DOHH2 (cell line): ENCODE results near the gene SLC26A6.

Experiments used
- H3F3A ChIP-seq: fragments of 200-600 bp; sonication (generic), shearing (Covaris generic); 2 replicates; pipeline ENCODE4 v1.6.0; 2016; ENCODE audit warnings: antibody characterized with exemption, mild to moderate bottlenecking; ENCODE audit not compliant: control insufficient read depth, insufficient read depth
- H3K27ac ChIP-seq: fragments of 200-600 bp; sonication (generic); 2 replicates; pipeline ENCODE4 v1.5.1; 2014; ENCODE audit warnings: low read depth, mild to moderate bottlenecking, low read length, moderate library complexity
- H3K27me3 ChIP-seq: fragments of 200-600 bp; sonication (generic); 2 replicates; pipeline ENCODE4 v1.6.1; 2014; ENCODE audit warnings: mild to moderate bottlenecking, low read length, mixed read lengths; ENCODE audit not compliant: control insufficient read depth
- H3K36me3 ChIP-seq: fragments of 200-600 bp; sonication (generic); 2 replicates; pipeline ENCODE4 v1.6.1; 2014; ENCODE audit warnings: mild to moderate bottlenecking, low read length, moderate library complexity, mixed read lengths; ENCODE audit not compliant: control insufficient read depth
- H3K4me1 ChIP-seq: fragments of 200-600 bp; sonication (generic); 2 replicates; pipeline ENCODE4 v1.6.1; 2014; ENCODE audit warnings: mild to moderate bottlenecking, low read length, mixed read lengths; ENCODE audit not compliant: control insufficient read depth
- H3K4me2 ChIP-seq: fragments of 200-600 bp; sonication (generic); 2 replicates; pipeline ENCODE4 v1.6.0; 2014; ENCODE audit warnings: mild to moderate bottlenecking, low read length, moderate library complexity
- H3K4me3 ChIP-seq: fragments of 200-600 bp; sonication (generic); 2 replicates; pipeline ENCODE4 v1.5.1; 2014; ENCODE audit warnings: mild to moderate bottlenecking, low read length, mixed read lengths
- H3K79me2 ChIP-seq: fragments of 200-600 bp; sonication (generic); 2 replicates; pipeline ENCODE4 v1.6.1; 2014; ENCODE audit warnings: mild to moderate bottlenecking, low read length, mixed read lengths; ENCODE audit not compliant: control insufficient read depth
- H3K9me2 ChIP-seq: fragments of 200-600 bp; sonication (generic); replicated peaks from 2 replicates; pipeline ENCODE4 v1.6.1; 2014; ENCODE audit warnings: mild to moderate bottlenecking, low read length, mixed read lengths; ENCODE audit not compliant: control insufficient read depth
- H3K9me3 ChIP-seq: fragments of 200-600 bp; sonication (generic); 2 replicates; pipeline ENCODE4 v1.6.1; 2014; ENCODE audit warnings: antibody characterized with exemption, low read length, mixed read lengths; ENCODE audit not compliant: control insufficient read depth, insufficient read depth
- H4K20me1 ChIP-seq: fragments of 200-600 bp; sonication (generic); 2 replicates; pipeline ENCODE4 v1.6.0; 2014; ENCODE audit warnings: low read depth, mild to moderate bottlenecking, antibody characterized with exemption, low read length, moderate library complexity; ENCODE audit not compliant: control insufficient read depth, insufficient read depth
- EZH2phosphoT487 ChIP-seq: fragments of 200-600 bp; sonication (generic); IDR thresholded peaks from 2 replicates; pipeline ENCODE4 v1.6.1; 2017; ENCODE audit warnings: borderline replicate concordance, mild to moderate bottlenecking, antibody characterized with exemption, low read length, moderate library complexity, mixed read lengths
- TF ChIP-seq, protein P1 (sequence below): fragments of 200-600 bp; sonication (generic); IDR thresholded peaks from one replicate; pipeline ENCODE4 v1.5.1; 2014; ENCODE audit warnings: antibody characterized with exemption, mild to moderate bottlenecking, low read depth, low read length; ENCODE audit not compliant: poor library complexity, severe bottlenecking

Gene SLC26A6

GRCh38 chr3:48655606-48656005, 20.3 kb upstream of the SLC26A6 start:
- Histone ChIP-seq H3F3A (no peaks in the 10 kb centered on the region), H3K36me3 (no peaks in the 10 kb centered on the region), H3K9me3 (no peaks in the 10 kb centered on the region), H3K4me1 (peaks cover 31% of the 10 kb centered on the region), H4K20me1 (0 out of 2 replicates have a peak, but pooled peaks cover 3% of the 10 kb centered on the region), H3K4me3 (peak overlapping the region; percentile 82), H3K4me2 (peak overlapping the region; percentile 75), H3K27me3 (no peaks in the 10 kb centered on the region), H3K27ac (peak overlapping the region; percentile 25), H3K9me2 (no peaks in the 10 kb centered on the region), H3K79me2 (no peaks in the 10 kb centered on the region)
- TF ChIP-seq EZH2phosphoT487 = no peak
- TF ChIP-seq, protein P1, sequence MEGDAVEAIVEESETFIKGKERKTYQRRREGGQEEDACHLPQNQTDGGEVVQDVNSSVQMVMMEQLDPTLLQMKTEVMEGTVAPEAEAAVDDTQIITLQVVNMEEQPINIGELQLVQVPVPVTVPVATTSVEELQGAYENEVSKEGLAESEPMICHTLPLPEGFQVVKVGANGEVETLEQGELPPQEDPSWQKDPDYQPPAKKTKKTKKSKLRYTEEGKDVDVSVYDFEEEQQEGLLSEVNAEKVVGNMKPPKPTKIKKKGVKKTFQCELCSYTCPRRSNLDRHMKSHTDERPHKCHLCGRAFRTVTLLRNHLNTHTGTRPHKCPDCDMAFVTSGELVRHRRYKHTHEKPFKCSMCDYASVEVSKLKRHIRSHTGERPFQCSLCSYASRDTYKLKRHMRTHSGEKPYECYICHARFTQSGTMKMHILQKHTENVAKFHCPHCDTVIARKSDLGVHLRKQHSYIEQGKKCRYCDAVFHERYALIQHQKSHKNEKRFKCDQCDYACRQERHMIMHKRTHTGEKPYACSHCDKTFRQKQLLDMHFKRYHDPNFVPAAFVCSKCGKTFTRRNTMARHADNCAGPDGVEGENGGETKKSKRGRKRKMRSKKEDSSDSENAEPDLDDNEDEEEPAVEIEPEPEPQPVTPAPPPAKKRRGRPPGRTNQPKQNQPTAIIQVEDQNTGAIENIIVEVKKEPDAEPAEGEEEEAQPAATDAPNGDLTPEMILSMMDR = no peak

DNA sequence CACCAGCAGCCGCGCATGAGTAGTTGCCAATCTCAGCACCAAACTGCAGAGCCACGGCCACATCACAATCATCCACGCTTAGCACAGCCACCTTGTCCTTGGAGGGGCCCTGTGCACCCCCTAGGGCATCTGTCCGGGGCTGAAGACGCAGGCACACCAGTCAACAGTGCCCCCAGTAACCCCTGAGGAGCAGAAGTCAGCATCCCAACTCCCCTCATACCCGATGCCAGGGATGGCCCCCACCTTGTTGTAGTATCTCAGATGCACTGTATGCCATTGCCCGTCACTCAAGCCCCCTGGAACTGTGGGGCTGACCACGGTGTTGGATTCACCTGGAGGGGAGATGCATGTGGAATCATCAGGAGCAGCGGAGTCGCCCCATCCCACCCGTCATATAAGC, 19.8 kb upstream of the SLC26A6 start:
- H3K27ac ChIP-seq = no peak overlapping the region
- no peaks in the 10 kb centered on the region for H3K9me3 ChIP-seq
- TF ChIP-seq, protein P1 = no peak
- no peak for TF ChIP-seq EZH2phosphoT487
- H3K9me2 ChIP-seq = no peaks in the 10 kb centered on the region
- H3K4me2 ChIP-seq = peak overlapping the region; percentile 75
- peaks cover 31% of the 10 kb centered on the region for H3K4me1 ChIP-seq
- H3K27me3 ChIP-seq = no peaks in the 10 kb centered on the region
- H3K36me3 ChIP-seq = no peaks in the 10 kb centered on the region
- peak overlapping the region; percentile 82 for H3K4me3 ChIP-seq
- 0 out of 2 replicates have a peak, but pooled peaks cover 3% of the 10 kb centered on the region for H4K20me1 ChIP-seq
- no peaks in the 10 kb centered on the region for H3F3A ChIP-seq
- no peaks in the 10 kb centered on the region for H3K79me2 ChIP-seq

DNA sequence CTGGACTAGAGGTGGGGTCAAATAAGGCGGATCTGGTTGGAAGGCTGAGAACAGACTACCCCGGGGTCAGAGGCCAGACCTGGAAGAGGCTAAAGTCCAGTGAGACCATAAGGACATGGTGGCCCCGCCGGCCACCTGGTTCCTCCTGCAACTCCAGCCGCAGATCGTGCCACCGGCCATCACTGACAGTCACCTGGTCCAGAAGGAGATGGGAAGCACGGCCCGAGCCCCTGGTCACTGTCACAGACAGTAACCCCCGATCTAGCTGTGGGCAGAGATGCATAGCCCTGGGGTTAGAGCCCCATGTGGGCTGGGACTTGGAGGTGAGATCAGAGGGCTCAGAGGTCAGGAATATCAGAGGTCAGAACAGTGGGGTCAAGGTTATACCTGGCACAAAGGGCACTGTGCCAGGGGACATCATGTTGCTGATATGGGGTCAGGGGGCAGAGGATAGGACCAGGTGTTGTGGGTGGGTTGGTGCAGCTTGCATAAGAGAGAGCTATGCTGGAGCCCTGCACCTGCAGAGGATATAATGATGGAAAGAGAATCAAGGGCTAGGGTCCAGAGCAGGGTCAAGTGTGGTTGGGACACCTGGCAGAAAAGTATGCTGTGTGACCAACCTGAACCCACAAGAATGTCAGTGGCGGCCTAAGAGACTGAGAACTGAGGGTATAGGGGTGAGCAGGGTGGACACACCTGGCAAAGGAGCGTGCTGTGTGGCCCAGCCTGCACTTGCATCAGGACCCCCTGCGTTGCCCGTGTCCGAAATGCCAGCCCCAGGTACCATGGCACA, 17.9 kb upstream of the SLC26A6 start:
- peaks cover 31% of the 10 kb centered on the region for H3K4me1 ChIP-seq
- no peak overlapping the region for H3K4me3 ChIP-seq
- no peaks in the 10 kb centered on the region for H3K79me2 ChIP-seq
- no peaks in the 10 kb centered on the region for H3F3A ChIP-seq
- H4K20me1 ChIP-seq = no peaks in the 10 kb centered on the region
- TF ChIP-seq EZH2phosphoT487 = no peak
- TF ChIP-seq, protein P1 = no peak
- H3K9me2 ChIP-seq = no peaks in the 10 kb centered on the region
- H3K4me2 ChIP-seq = no peak overlapping the region
- no peak overlapping the region for H3K27ac ChIP-seq
- H3K9me3 ChIP-seq = no peaks in the 10 kb centered on the region
- H3K27me3 ChIP-seq = no peaks in the 10 kb centered on the region
- H3K36me3 ChIP-seq = no peaks in the 10 kb centered on the region
